A549 (cell line): ENCODE measurements around the gene CMTM3. TPM values are rescaled to one million over a fixed set of nuclear protein-coding genes. Genes with fewer than 3 reads are reported as not detected.

Experiments used
- ATAC-seq, 2 experiments: fragments of 200-7000 bp in 1 of 2; fragments of >200 bp in 1 of 2; cut with Nextera tagmentation in 1 of 2; cut with Tn5 transposase in 1 of 2; 3 replicates each; pipeline versions ENCODE4 v1.8.0 to v1.9.1; 2018 to 2020; ENCODE audit warnings: mild to moderate bottlenecking in 1 of 2, moderate library complexity in 1 of 2
- CTCF ChIA-PET: fragments of 300-600 bp; sonication (Branson Sonifier 250); formaldehyde crosslinking; extraction: SDS; loops from one replicate; lab custom pipeline; 2021; ENCODE audit warnings: antibody characterized with exemption, inconsistent platforms; lab: Yijun Ruan, JAX
- POLR2A ChIA-PET: fragments of 350-600 bp; formaldehyde crosslinking; extraction: SDS; loops from one replicate; lab custom pipeline; 2021; ENCODE audit warnings: antibody characterized with exemption, inconsistent platforms; lab: Yijun Ruan, JAX
- DNase-seq, 2 experiments: peaks; one replicate each; pipeline versions ENCODE4 v3.0.0 to v3.0.0-alpha.2; 2011 to 2016; ENCODE audit warnings: low read depth in 1 of 2, low spot score in 1 of 2
- FAIRE-seq: peaks from 2 replicates; lab custom pipeline; 2011; peaks lifted over from hg19 to GRCh38; lab: Jason Lieb, UNC
- H3K27ac ChIP-seq, 2 experiments: fragments of >200 bp; sonication (Bioruptor Twin); formaldehyde crosslinking; 3 replicates each; pipeline ENCODE4 v1.5.1; 2016 to 2017
- H3K4me1 ChIP-seq: fragments of >200 bp; sonication (Bioruptor Twin); formaldehyde crosslinking; 3 replicates; pipeline ENCODE4 v1.6.1; 2016
- H3K4me2 ChIP-seq: fragments of >200 bp; sonication (Bioruptor Twin); formaldehyde crosslinking; 3 replicates; pipeline ENCODE4 v1.6.1; 2016
- H3K4me3 ChIP-seq: fragments of >200 bp; sonication (Bioruptor Twin); formaldehyde crosslinking; 3 replicates; pipeline ENCODE4 v1.5.1; 2016
- H3K9me3 ChIP-seq: fragments of >200 bp; sonication (Bioruptor Twin); formaldehyde crosslinking; 3 replicates; pipeline ENCODE4 v1.6.1; 2016
- BHLHE40 ChIP-seq: IDR thresholded peaks from 2 replicates; pipeline ENCODE4 v1.6.1; 2012; ENCODE audit warnings: low read depth, low read length, inconsistent platforms
- CBX2 ChIP-seq: fragments of 200-600 bp; sonication (generic); IDR thresholded peaks from 2 replicates; pipeline ENCODE4 v1.6.1; 2016; ENCODE audit warnings: low read depth, mild to moderate bottlenecking, borderline replicate concordance
- CBX8 ChIP-seq: fragments of 200-600 bp; sonication (generic); IDR thresholded peaks from 2 replicates; pipeline ENCODE4 v1.6.1; 2016
- CEBPB ChIP-seq, 2 experiments: fragments of >200 bp in 1 of 2; sonication (Bioruptor Twin) in 1 of 2; formaldehyde crosslinking in 1 of 2; IDR thresholded peaks; 2 replicates each; pipeline ENCODE4 v1.6.1; 2012 to 2016
- EHMT2 ChIP-seq: fragments of 200-600 bp; sonication (generic); IDR thresholded peaks from 2 replicates; pipeline ENCODE4 v1.6.1; 2016; ENCODE audit warnings: antibody characterized with exemption, low read depth, mild to moderate bottlenecking, moderate library complexity
- EP300 ChIP-seq, 2 experiments: fragments of >200 bp; sonication (Bioruptor Twin); formaldehyde crosslinking; IDR thresholded peaks; 2 replicates in 1 of 2; 3 replicates in 1 of 2; pipeline ENCODE4 v1.6.1; 2016 to 2017
- FOSB ChIP-seq: fragments of 250-450 bp; sonication (Bioruptor Pico); IDR thresholded peaks from 2 replicates; pipeline ENCODE4 v1.5.0; 2020; ENCODE audit warnings: mild to moderate bottlenecking, moderate library complexity
- FOSL2 ChIP-seq, 2 experiments: fragments of 450-650 bp in 1 of 2; fragments of >200 bp in 1 of 2; sonication (Bioruptor Twin) in 1 of 2; formaldehyde crosslinking; IDR thresholded peaks; 2 replicates each; pipeline versions ENCODE4 v1.5.0 to v1.6.1; 2016 to 2020; ENCODE audit warnings: mild to moderate bottlenecking in 1 of 2, moderate library complexity in 1 of 2
- HDAC2 ChIP-seq: fragments of 200-600 bp; sonication (generic); IDR thresholded peaks from 2 replicates; pipeline ENCODE4 v1.6.1; 2016
- HOXA7 ChIP-seq: fragments of 250-450 bp; sonication (Bioruptor Pico); IDR thresholded peaks from 2 replicates; pipeline ENCODE4 v1.5.0; 2020; ENCODE audit warnings: mild to moderate bottlenecking, moderate library complexity
- JUNB ChIP-seq: fragments of >200 bp; sonication (Bioruptor Twin); formaldehyde crosslinking; IDR thresholded peaks from 2 replicates; pipeline ENCODE4 v1.6.1; 2016
- POLR2A ChIP-seq: IDR thresholded peaks from 2 replicates; pipeline ENCODE4 v1.6.1; 2012; ENCODE audit warnings: mild to moderate bottlenecking, low read length
- RARB ChIP-seq: fragments of 250-450 bp; sonication (Bioruptor Pico); IDR thresholded peaks from 2 replicates; pipeline ENCODE4 v1.8.0; 2021; ENCODE audit warnings: mild to moderate bottlenecking, moderate library complexity
- RCOR1 ChIP-seq: fragments of 150-350 bp; IDR thresholded peaks from 2 replicates; pipeline ENCODE4 v1.6.1; 2014; ENCODE audit warnings: antibody characterized with exemption, low read length, low read depth
- RNF2 ChIP-seq: fragments of 200-600 bp; sonication (generic); IDR thresholded peaks from 2 replicates; pipeline ENCODE4 v1.6.1; 2016; ENCODE audit warnings: low read depth, mild to moderate bottlenecking, antibody characterized with exemption, moderate library complexity, borderline replicate concordance
- SREBF2 ChIP-seq: fragments of 450-650 bp; IDR thresholded peaks from 2 replicates; pipeline ENCODE4 v1.6.1; 2014; ENCODE audit warnings: mild to moderate bottlenecking, moderate library complexity
- TFCP2L1 ChIP-seq: fragments of 250-450 bp; sonication (Bioruptor Pico); IDR thresholded peaks from 2 replicates; pipeline ENCODE4 v1.5.0; 2021; ENCODE audit warnings: mild to moderate bottlenecking
- TP53 ChIP-seq: fragments of 250-450 bp; sonication (Bioruptor Pico); IDR thresholded peaks from 2 replicates; pipeline ENCODE4 v1.5.0; 2021; ENCODE audit warnings: mild to moderate bottlenecking, moderate library complexity
- ZSCAN20 ChIP-seq: fragments of 250-450 bp; sonication (Bioruptor Pico); IDR thresholded peaks from 2 replicates; pipeline ENCODE4 v1.8.0; 2022; ENCODE audit warnings: mild to moderate bottlenecking, moderate library complexity
- WGBS: methylation state at CpG from one replicate; pipeline ENCODE4 v1.1.6; 2017; ENCODE audit errors: missing lambda C conversion rate; 5-methylcytosine and 5-hydroxymethylcytosine counted together
- polyA plus RNA-seq, 4 experiments: library from polyadenylated mRNA; depleted of rRNA in 3 of 4; stranded (reverse); fragments of >200 nt; fragmentation: RNase III in 1 of 4; extraction: RNeasy Plus Mini Kit Qiagen cat#74134 plus additional on column Dnase treatment in 1 of 4; gene quantifications; 2 replicates in 3 of 4; 3 replicates in 1 of 4; pipeline ENCODE4 v1.2.3, GENCODE V29; 2011 to 2017
- TF ChIP-seq, protein P1 (sequence below): fragments of 250-450 bp; sonication (Bioruptor Pico); IDR thresholded peaks from 2 replicates; pipeline ENCODE4 v1.5.0; 2021; ENCODE audit warnings: mild to moderate bottlenecking, moderate library complexity, borderline replicate concordance
- TF ChIP-seq, protein P2 (sequence below): fragments of 250-450 bp; sonication (Bioruptor Pico); IDR thresholded peaks from 2 replicates; pipeline ENCODE4 v1.5.0; 2020; ENCODE audit warnings: low read depth, mild to moderate bottlenecking, moderate library complexity
- TF ChIP-seq, protein P3 (sequence below): fragments of >200 bp; sonication (Bioruptor Twin); formaldehyde crosslinking; IDR thresholded peaks from 3 replicates; pipeline ENCODE4 v1.6.1; 2016
- TF ChIP-seq, protein P4 (sequence below): fragments of 150-350 bp; IDR thresholded peaks from 2 replicates; pipeline ENCODE4 v1.6.1; 2014; ENCODE audit warnings: low read depth, mild to moderate bottlenecking, low read length
- TF ChIP-seq, protein P5 (sequence below): IDR thresholded peaks from 2 replicates; pipeline ENCODE4 v1.6.1; 2012

Gene CMTM3
- polyA plus RNA-seq, 2 of the 4 experiments (the other 2 are of a cell fraction) = 36.0 to 36.1 TPM

DNA sequence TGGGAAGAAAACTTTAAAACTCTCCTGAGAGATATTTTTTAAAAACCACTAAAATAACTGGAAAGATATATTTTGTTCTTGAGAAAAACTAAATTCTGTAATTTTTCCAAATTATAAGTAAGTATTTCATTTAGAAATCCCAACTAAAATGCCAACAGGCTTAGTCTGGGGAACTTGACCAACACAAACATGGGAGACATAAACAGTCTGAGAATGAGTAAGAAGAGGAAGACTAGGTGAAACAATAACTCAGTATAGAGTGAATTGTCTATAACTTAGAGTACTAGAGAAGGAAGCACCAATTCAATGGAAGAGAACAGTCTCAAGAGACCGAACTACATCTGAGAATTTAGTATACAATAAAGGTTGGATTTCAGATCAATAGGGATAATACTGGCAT lies 35.4 kb upstream of the CMTM3 start:
- TF ChIP-seq, protein P1, sequence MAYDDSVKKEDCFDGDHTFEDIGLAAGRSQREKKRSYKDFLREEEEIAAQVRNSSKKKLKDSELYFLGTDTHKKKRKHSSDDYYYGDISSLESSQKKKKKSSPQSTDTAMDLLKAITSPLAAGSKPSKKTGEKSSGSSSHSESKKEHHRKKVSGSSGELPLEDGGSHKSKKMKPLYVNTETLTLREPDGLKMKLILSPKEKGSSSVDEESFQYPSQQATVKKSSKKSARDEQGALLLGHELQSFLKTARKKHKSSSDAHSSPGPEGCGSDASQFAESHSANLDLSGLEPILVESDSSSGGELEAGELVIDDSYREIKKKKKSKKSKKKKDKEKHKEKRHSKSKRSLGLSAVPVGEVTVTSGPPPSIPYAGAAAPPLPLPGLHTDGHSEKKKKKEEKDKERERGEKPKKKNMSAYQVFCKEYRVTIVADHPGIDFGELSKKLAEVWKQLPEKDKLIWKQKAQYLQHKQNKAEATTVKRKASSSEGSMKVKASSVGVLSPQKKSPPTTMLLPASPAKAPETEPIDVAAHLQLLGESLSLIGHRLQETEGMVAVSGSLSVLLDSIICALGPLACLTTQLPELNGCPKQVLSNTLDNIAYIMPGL (CRISPR knock-in tag) = no peak
- TF ChIP-seq, protein P2, sequence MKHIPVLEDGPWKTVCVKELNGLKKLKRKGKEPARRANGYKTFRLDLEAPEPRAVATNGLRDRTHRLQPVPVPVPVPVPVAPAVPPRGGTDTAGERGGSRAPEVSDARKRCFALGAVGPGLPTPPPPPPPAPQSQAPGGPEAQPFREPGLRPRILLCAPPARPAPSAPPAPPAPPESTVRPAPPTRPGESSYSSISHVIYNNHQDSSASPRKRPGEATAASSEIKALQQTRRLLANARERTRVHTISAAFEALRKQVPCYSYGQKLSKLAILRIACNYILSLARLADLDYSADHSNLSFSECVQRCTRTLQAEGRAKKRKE = no peak
- TF ChIP-seq, protein P3, sequence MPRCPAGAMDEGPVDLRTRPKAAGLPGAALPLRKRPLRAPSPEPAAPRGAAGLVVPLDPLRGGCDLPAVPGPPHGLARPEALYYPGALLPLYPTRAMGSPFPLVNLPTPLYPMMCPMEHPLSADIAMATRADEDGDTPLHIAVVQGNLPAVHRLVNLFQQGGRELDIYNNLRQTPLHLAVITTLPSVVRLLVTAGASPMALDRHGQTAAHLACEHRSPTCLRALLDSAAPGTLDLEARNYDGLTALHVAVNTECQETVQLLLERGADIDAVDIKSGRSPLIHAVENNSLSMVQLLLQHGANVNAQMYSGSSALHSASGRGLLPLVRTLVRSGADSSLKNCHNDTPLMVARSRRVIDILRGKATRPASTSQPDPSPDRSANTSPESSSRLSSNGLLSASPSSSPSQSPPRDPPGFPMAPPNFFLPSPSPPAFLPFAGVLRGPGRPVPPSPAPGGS = no peak
- TF ChIP-seq TP53 (CRISPR knock-in tag) (no peak), ZSCAN20 (no peak), POLR2A (no peak)
- peak overlapping the region; percentile 57 for H3K4me2 ChIP-seq
- H3K9me3 ChIP-seq = no peaks in the 10 kb centered on the region
- DNase-seq (no peak), FAIRE-seq (peak; percentile 23), ATAC-seq (peak in 1 of 2 experiments; percentile 56; a peak in 2 of 6 replicates)
- POLR2A ChIA-PET = interaction anchor here (0.6 to 1.2 kb wide), 2 partner anchors 17 to 304 kb away, joined by 3 read pairs; partner anchors contain the start of gene CKLF
- CTCF ChIA-PET = interaction anchor here (1.0 to 1.4 kb wide), 6 partner anchors 36 to 162 kb away, joined by 3 to 5 read pairs (median 3); partner anchors contain the start of gene CMTM3
- WGBS = 76% methylated on average over 1 of the region's 1 CpG
- no peak overlapping the region for H3K4me3 ChIP-seq
- peak overlapping the region; percentile 47 to 49; a peak in 4 of 6 replicates for H3K27ac ChIP-seq
- peaks cover 26% of the 10 kb centered on the region for H3K4me1 ChIP-seq

DNA sequence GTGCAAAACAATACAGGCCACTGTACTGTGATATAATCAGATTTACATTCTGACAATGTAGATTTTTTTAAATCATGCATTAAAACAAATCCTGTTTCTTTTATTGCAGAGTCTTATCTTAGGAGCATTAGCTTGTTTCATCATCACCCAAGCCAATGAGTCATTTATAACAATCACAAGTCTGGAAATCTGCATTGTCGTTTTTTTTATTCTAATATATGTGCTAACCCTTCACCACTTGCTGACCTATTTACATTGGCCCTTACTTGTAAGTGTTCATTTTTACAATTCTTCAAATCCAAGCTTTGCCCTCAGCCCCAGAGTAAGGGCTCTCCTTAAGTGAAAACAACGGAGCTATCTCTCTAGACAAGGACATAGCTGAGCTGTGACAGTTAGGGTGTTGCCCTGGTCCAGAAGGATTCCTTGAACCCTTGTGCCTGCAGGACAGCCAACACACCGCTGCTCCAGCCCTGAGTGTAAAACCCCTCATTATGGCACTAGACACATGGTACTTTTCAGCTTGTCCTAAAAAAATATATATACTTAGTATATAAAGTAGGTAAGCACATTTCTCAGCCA lies 34.6 kb upstream of the CMTM3 start:
- FAIRE-seq = no peak

DNA sequence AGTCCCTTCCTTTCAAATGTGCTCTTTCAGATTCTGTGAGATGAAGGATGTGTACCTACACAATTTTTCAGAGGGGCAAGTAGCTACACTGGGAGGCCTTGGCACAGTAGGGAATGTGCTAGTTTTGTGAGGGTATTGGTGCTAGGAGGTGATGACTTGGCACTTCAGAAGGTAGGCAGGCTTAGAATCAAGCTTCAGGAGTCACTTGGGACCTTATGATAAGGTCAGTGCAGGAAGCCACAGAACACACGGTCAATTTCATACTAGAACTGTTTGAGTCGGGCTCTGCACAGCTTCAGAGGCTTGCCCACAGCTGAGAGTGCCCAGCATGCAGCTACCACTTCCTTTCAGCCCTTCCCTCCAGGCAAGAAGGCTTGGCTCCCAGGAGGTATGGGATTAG lies 32.1 kb upstream of the CMTM3 start:
- ChIA-PET POLR2A (no interaction called here), CTCF (interaction anchor here (1.0 to 2.2 kb wide), 7 partner anchors 9 to 166 kb away, joined by 3 to 7 read pairs (median 4); no protein-coding TSS in a partner anchor)
- WGBS = 95% methylated on average over 2 of the region's 2 CpGs
- Histone ChIP-seq H3K27ac (peak overlapping the region in 1 of 2 experiments; percentile 6; a peak in 1 of 6 replicates), H3K9me3 (no peaks in the 10 kb centered on the region), H3K4me3 (no peak overlapping the region), H3K4me1 (peaks cover 26% of the 10 kb centered on the region), H3K4me2 (no peak overlapping the region)
- TF ChIP-seq FOSL2 (IDR thresholded peaks at IDR 0.05) (no peak), FOSL2 (CRISPR knock-in tag; IDR thresholded peaks at IDR 0.05) (no peak), HOXA7 (CRISPR knock-in tag) (no peak), HDAC2 (no peak), CEBPB (IDR thresholded peaks at IDR 0.05) (no peak), POLR2A (no peak), CBX8 (no peak), RARB (no peak), CBX2 (no peak), RCOR1 (no peak), EHMT2 (no peak), SREBF2 (no peak), FOSB (CRISPR knock-in tag) (no peak), RNF2 (no peak), TFCP2L1 (CRISPR knock-in tag) (no peak)
- TF ChIP-seq, protein P4, sequence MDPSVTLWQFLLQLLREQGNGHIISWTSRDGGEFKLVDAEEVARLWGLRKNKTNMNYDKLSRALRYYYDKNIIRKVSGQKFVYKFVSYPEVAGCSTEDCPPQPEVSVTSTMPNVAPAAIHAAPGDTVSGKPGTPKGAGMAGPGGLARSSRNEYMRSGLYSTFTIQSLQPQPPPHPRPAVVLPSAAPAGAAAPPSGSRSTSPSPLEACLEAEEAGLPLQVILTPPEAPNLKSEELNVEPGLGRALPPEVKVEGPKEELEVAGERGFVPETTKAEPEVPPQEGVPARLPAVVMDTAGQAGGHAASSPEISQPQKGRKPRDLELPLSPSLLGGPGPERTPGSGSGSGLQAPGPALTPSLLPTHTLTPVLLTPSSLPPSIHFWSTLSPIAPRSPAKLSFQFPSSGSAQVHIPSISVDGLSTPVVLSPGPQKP = no peak
- TF ChIP-seq, protein P1 (CRISPR knock-in tag) = no peak
- TF ChIP-seq, protein P5, sequence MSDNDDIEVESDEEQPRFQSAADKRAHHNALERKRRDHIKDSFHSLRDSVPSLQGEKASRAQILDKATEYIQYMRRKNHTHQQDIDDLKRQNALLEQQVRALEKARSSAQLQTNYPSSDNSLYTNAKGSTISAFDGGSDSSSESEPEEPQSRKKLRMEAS = no peak
- DNase-seq (no peak), FAIRE-seq (no peak), ATAC-seq (no peak)

More for the DNA sequence above, 34.6 kb upstream of the CMTM3 start:
- ChIA-PET POLR2A (interaction anchor here (0.6 to 1.3 kb wide), 3 partner anchors 18 to 303 kb away, joined by 3 to 8 read pairs (median 3); partner anchors contain the start of genes CKLF and CMTM3), CTCF (interaction anchor here (0.9 to 2.2 kb wide), 10 partner anchors 9 to 163 kb away, joined by 3 to 7 read pairs (median 4); partner anchors contain the start of genes CMTM2 and CMTM3)
- H3K9me3 ChIP-seq = no peaks in the 10 kb centered on the region
- peaks cover 26% of the 10 kb centered on the region for H3K4me1 ChIP-seq
- ATAC-seq (peak; percentile 68 to 74; a peak in 5 of 6 replicates), DNase-seq (peak; percentile 29 to 38)
- H3K4me2 ChIP-seq = peak overlapping the region; percentile 57
- TF ChIP-seq CEBPB (IDR thresholded peaks at IDR 0.05) (peak; percentile 24 to 67; a peak in 3 of 4 replicates), FOSL2 (IDR thresholded peaks at IDR 0.05) (peak; percentile 33; the same call in 1 of the 2 replicates), FOSL2 (CRISPR knock-in tag; IDR thresholded peaks at IDR 0.05) (peak; percentile 82), JUNB (peak; percentile 51; the same call in 1 of the 2 replicates), EP300 (IDR thresholded peaks at IDR 0.05) (no peak), BHLHE40 (no peak)
- peak overlapping the region; percentile 47 to 80 for H3K27ac ChIP-seq
- WGBS = 18% methylated on average over 3 of the region's 3 CpGs
- H3K4me3 ChIP-seq = no peak overlapping the region
